HEK293T (cell line): Measurements from ENCODE around the gene OR5H15.
"Not testable (repeated sequence)": the region's sequence is repeated elsewhere in the genome, so short reads cannot be mapped to it uniquely, and the experiment has no call there.

Experiments
- CTCF ChIA-PET: fragments of 350-600 bp; formaldehyde crosslinking; extraction: SDS; loops from one replicate; lab custom pipeline; 2021; ENCODE audit warnings: antibody characterized with exemption, inconsistent platforms; lab: Yijun Ruan, JAX
- POLR2A ChIA-PET: fragments of 350-600 bp; formaldehyde crosslinking; extraction: SDS; loops from one replicate; lab custom pipeline; 2020; ENCODE audit warnings: antibody characterized with exemption, inconsistent platforms; lab: Yijun Ruan, JAX
- DNase-seq: peaks from one replicate; pipeline ENCODE4 v3.0.0; 2012; ENCODE audit warnings: mixed read lengths; ENCODE audit errors: extremely low spot score
- ARNT ChIP-seq: fragments of 450-650 bp; IDR thresholded peaks from 2 replicates; pipeline ENCODE4 v1.6.1; 2017; ENCODE audit warnings: mild to moderate bottlenecking
- BHLHE40 ChIP-seq: fragments of 450-650 bp; IDR thresholded peaks from 2 replicates; pipeline ENCODE4 v1.6.1; 2016; ENCODE audit warnings: mild to moderate bottlenecking, moderate library complexity, borderline replicate concordance
- CTBP1 ChIP-seq: fragments of 450-650 bp; IDR thresholded peaks from 2 replicates; pipeline ENCODE4 v1.6.1; 2016; ENCODE audit warnings: borderline replicate concordance
- ELF4 ChIP-seq: fragments of 450-650 bp; IDR thresholded peaks from 2 replicates; pipeline ENCODE4 v1.6.1; 2017; ENCODE audit warnings: antibody characterized with exemption
- FOXA1 ChIP-seq: fragments of 450-650 bp; IDR thresholded peaks from 2 replicates; pipeline ENCODE4 v1.6.1; 2016; ENCODE audit warnings: mild to moderate bottlenecking
- FOXK2 ChIP-seq: fragments of 450-650 bp; IDR thresholded peaks from 2 replicates; pipeline ENCODE4 v1.6.1; 2016; ENCODE audit warnings: mild to moderate bottlenecking
- FOXM1 ChIP-seq: fragments of 450-650 bp; IDR thresholded peaks from 2 replicates; pipeline ENCODE4 v1.6.1; 2017; ENCODE audit warnings: mild to moderate bottlenecking, borderline replicate concordance
- HDGF ChIP-seq: fragments of 450-650 bp; IDR thresholded peaks from 2 replicates; pipeline ENCODE4 v1.6.1; 2017; ENCODE audit warnings: antibody characterized with exemption, borderline replicate concordance
- L3MBTL2 ChIP-seq: fragments of 450-650 bp; conservative IDR thresholded peaks from 2 replicates; pipeline ENCODE4 v1.6.1; 2016; ENCODE audit warnings: mild to moderate bottlenecking
- LEF1 ChIP-seq: fragments of 450-650 bp; IDR thresholded peaks from 2 replicates; pipeline ENCODE4 v1.6.1; 2017; ENCODE audit warnings: mild to moderate bottlenecking, borderline replicate concordance
- NFRKB ChIP-seq: fragments of 450-650 bp; IDR thresholded peaks from 2 replicates; pipeline ENCODE4 v1.6.1; 2016; ENCODE audit warnings: mild to moderate bottlenecking, moderate library complexity
- SP1 ChIP-seq: fragments of 450-650 bp; IDR thresholded peaks from 2 replicates; pipeline ENCODE4 v1.6.1; 2017
- SUZ12 ChIP-seq: fragments of 450-650 bp; IDR thresholded peaks from 2 replicates; pipeline ENCODE4 v1.6.1; 2016; ENCODE audit warnings: mild to moderate bottlenecking
- TARDBP ChIP-seq: fragments of 450-650 bp; IDR thresholded peaks from 2 replicates; pipeline ENCODE4 v1.6.1; 2016
- ZNF384 ChIP-seq: fragments of 450-650 bp; IDR thresholded peaks from 2 replicates; pipeline ENCODE4 v1.6.1; 2016
- TF ChIP-seq, protein P1 (sequence below): fragments of 450-650 bp; IDR thresholded peaks from 2 replicates; pipeline ENCODE4 v1.6.1; 2016

OR5H15 gene

DNA sequence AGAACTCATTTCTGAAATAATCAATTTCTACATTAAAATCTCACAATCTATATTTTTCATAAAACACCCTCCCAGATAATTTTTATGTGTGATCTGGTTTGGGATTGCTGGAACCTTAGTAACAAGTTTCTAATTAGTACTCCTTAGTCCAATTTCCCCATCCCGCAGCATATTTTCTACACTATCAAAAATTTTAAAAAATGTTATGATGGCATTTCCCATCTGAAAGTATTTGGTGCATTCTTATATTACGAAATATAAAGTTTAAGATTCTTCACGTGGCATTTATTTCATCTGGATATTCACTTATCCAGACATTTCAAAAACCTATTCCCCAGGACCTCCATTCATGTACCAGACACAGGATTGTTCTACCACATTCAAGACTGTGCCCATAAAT is 17.7 kb upstream of the OR5H15 start:
- no peak for DNase-seq
- CTCF ChIA-PET, result no interaction called here
- TF ChIP-seq FOXA1 (no peak), SP1 (no peak), SUZ12 (no peak), CTBP1 (no peak), ELF4 (no peak), BHLHE40 (no peak)
- TF ChIP-seq, protein P1, sequence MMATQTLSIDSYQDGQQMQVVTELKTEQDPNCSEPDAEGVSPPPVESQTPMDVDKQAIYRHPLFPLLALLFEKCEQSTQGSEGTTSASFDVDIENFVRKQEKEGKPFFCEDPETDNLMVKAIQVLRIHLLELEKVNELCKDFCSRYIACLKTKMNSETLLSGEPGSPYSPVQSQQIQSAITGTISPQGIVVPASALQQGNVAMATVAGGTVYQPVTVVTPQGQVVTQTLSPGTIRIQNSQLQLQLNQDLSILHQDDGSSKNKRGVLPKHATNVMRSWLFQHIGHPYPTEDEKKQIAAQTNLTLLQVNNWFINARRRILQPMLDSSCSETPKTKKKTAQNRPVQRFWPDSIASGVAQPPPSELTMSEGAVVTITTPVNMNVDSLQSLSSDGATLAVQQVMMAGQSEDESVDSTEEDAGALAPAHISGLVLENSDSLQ, result no peak
- POLR2A ChIA-PET, result no interaction called here

DNA sequence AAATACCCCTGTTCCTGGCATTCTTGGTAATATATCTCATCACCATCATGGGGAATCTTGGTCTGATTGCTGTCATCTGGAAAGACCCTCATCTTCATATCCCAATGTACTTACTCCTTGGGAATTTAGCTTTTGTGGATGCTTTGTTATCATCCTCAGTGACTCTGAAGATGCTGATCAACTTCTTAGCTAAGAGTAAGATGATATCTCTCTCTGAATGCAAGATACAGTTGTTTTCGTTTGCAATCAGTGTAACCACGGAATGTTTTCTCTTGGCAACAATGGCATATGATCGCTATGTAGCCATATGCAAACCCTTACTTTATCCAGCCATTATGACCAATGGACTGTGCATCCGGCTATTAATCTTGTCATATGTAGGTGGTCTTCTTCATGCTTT is 17.0 kb upstream of the OR5H15 start:
- DNase-seq, POLR2A ChIA-PET, CTCF ChIA-PET: not testable (repeated sequence)

DNA sequence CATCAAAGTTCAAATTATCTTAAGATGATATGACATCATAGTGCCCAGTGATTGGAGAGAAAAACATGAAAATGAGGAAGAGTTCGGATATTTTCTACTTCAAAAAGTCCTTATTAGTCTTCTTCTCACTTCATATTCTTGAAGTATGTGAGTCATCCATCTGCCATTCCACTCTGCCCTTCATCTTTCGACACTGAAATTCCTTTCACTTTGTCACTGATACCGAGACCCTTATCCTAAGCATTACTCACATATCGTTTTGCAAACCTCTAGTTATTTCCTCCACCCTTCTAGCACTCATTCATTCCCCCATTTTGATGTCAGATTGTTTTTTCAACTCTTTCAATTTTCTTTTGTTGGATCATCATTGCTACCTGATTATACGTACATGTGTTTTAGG is 15.3 kb upstream of the OR5H15 start:
- DNase-seq, result no peak
- TF ChIP-seq ELF4, result no peak
- TF ChIP-seq FOXK2, result no peak
- TF ChIP-seq NFRKB, result no peak
- no peak for TF ChIP-seq L3MBTL2
- no peak for TF ChIP-seq HDGF
- TF ChIP-seq BHLHE40, result no peak
- POLR2A ChIA-PET, result no interaction called here
- CTCF ChIA-PET, result no interaction called here

DNA sequence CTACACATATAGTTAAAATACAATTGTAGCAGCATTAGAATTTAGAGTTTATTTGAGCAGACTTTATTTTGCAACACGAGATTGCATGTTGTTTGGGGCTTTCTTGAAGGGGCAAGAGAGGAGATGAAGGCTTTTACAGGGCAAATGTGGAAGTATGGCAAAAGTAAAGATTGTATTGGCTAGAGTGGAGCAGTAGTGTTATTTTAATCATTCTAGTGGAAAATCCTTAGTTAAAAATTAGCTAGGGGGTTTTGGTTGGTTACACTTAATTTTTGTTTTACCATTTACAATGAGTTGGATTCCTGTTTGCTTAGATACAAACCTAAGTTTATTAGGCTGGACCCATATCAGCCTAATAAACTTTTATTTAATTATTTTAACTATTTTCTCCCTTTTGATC is 4.6 kb downstream of the OR5H15 start:
- ChIA-PET POLR2A (no interaction called here), CTCF (no interaction called here)
- TF ChIP-seq SP1 (no peak), NFRKB (no peak), FOXA1 (no peak), FOXK2 (no peak), FOXM1 (no peak), LEF1 (no peak), TARDBP (no peak), CTBP1 (no peak), HDGF (no peak), ARNT (no peak), ELF4 (no peak), SUZ12 (no peak), BHLHE40 (no peak), ZNF384 (no peak), L3MBTL2 (no peak)
- TF ChIP-seq, protein P1, result no peak
- no peak for DNase-seq

DNA sequence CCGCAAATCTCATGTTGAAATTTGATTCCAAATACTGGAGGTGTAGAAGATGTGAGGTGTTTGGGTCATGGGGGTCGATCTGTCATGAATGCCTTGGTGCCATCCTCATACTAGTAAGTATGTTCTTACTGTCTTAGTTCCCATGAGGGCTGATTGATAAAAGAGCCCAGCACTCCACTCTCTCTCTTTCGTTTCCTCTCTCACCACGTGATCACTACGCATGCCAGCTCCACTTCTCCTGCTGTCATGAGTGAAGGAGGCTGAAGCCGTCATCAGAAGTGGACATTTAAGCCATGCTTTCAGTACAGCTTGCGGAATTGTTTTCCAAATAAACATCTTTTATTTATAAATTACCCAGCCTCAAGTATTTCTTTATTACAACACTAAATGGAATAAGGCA is 6.1 kb downstream of the OR5H15 start:
- POLR2A ChIA-PET, result no interaction called here
- DNase-seq, result no peak
- CTCF ChIA-PET, result interaction anchor here (1.1 kb wide), 1 partner anchor 12 kb away, joined by 5 read pairs; no protein-coding TSS in a partner anchor
- no peak for TF ChIP-seq FOXM1
- TF ChIP-seq LEF1, result no peak
- no peak for TF ChIP-seq SP1
- TF ChIP-seq ELF4, result no peak
- TF ChIP-seq TARDBP, result no peak
- no peak for TF ChIP-seq NFRKB

DNA sequence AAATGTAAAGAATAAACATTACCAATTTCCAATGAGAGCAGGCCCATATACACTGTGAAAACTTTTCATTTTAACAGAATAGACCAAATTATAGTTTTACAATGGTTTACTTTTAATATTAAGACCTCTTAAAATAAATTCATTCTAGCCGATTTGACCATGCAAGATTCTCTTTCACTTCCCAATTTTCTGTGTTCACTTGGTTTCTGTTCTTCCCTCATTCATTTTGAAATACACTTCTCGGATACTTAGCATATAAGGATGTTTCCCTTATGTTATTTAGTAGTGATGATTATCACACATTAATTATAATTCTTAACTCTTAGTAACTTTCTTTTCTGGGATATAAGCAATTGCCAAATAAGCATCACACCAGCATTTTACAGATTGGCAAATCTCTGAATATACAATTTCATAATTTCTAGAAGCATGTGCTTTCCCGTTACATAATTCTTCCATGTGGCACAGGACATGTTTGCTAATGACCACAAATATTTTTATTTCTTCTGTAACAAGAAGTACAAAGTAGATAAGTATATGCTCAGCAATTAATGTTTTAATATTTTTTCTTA is 13.9 kb downstream of the OR5H15 start:
- CTCF ChIA-PET, result no interaction called here
- DNase-seq, result no peak
- TF ChIP-seq ZNF384, result no peak
- TF ChIP-seq, protein P1, result no peak
- TF ChIP-seq NFRKB, result no peak
- no peak for TF ChIP-seq SUZ12
- no peak for TF ChIP-seq L3MBTL2
- no peak for TF ChIP-seq LEF1
- TF ChIP-seq TARDBP, result no peak
- POLR2A ChIA-PET, result no interaction called here

DNA sequence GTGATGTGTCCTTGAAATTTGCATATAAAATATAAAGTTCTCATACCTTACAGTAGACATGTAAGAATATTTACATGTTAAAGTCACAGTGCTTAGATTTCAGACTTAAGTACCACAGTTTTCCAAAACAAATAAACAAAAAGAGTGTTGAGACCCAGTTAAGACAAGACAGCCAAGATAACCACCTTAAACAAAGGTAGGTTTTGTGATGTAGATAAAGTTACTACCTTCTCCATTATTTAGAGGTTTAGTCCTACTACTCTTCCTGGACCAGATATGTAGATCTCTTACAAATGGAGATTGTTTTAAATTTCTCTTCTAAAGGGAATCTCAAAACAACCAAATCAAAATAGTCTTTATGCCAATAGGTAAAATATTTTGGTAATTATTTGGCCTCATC is 15.7 kb downstream of the OR5H15 start:
- ChIA-PET CTCF (no interaction called here), POLR2A (no interaction called here)
- no peak for TF ChIP-seq TARDBP
- TF ChIP-seq ELF4, result no peak
- TF ChIP-seq LEF1, result no peak
- TF ChIP-seq HDGF, result no peak
- TF ChIP-seq NFRKB, result no peak
- no peak for TF ChIP-seq FOXK2
- no peak for TF ChIP-seq L3MBTL2
- no peak for TF ChIP-seq SUZ12
- TF ChIP-seq FOXA1, result no peak
- no peak for TF ChIP-seq CTBP1
- no peak for TF ChIP-seq ARNT
- TF ChIP-seq SP1, result no peak
- TF ChIP-seq BHLHE40, result no peak
- TF ChIP-seq, protein P1, result no peak
- no peak for DNase-seq
